Prostate gland (tissue), 2 donors: ENCODE data around the gene SLC14A1. TPM values are rescaled to one million over a fixed set of nuclear protein-coding genes. Genes with fewer than 3 reads are reported as not detected.

Source experiments
- DNase-seq: peaks from one replicate; pipeline ENCODE4 v3.0.0-alpha.2; 2019; ENCODE audit warnings: low spot score
- H3K27ac ChIP-seq, 2 donors: fragments of 200-600 bp; sonication (generic); 2 replicates each; pipeline ENCODE4 v1.5.1; 2017 to 2019
- H3K27me3 ChIP-seq: fragments of 200-600 bp; sonication (generic); replicated peaks from 2 replicates; pipeline ENCODE4 v1.5.1; 2019; ENCODE audit not compliant: insufficient read depth
- H3K36me3 ChIP-seq, 2 donors: fragments of 200-600 bp; sonication (generic); 1 replicate in 1 of 2; 2 replicates in 1 of 2; pipeline versions ENCODE4 v1.5.1 to v1.8.1; 2017 to 2019
- H3K4me1 ChIP-seq: fragments of 200-600 bp; sonication (generic); replicated peaks from 2 replicates; pipeline ENCODE4 v1.5.1; 2019
- H3K4me3 ChIP-seq, 2 donors: fragments of 200-600 bp; sonication (generic); 2 replicates each; pipeline ENCODE4 v1.5.1; 2017 to 2019
- H3K9me3 ChIP-seq: fragments of 200-600 bp; sonication (generic); 2 replicates; pipeline ENCODE4 v1.5.1; 2017
- CTCF ChIP-seq, 4 experiments: fragments of 200-600 bp in 2 of 4; fragments of 450-650 bp in 2 of 4; sonication (generic) in 2 of 4; IDR thresholded peaks; 1 replicate in 3 of 4; 2 replicates in 1 of 4; pipeline ENCODE4 v1.5.1; 2016 to 2019; ENCODE audit warnings: antibody characterized with exemption in 4 of 4, mild to moderate bottlenecking in 2 of 4, moderate library complexity in 2 of 4
- POLR2A ChIP-seq: fragments of 450-650 bp; IDR thresholded peaks from one replicate; pipeline ENCODE4 v1.6.1; 2016; ENCODE audit warnings: antibody characterized with exemption, mild to moderate bottlenecking
- POLR2AphosphoS5 ChIP-seq: sonication (generic); formaldehyde crosslinking; IDR thresholded peaks from one replicate; pipeline ENCODE4 v1.6.1; 2017; ENCODE audit warnings: antibody characterized with exemption
- WGBS: methylation state at CpG from one replicate; pipeline ENCODE4 v1.1.5; 2018; 5-methylcytosine and 5-hydroxymethylcytosine counted together
- intact Hi-C: fragments of 100-400 bp; cut with DNase I; formaldehyde crosslinking; loops from one replicate; pipeline ENCODE4 v1.14.2; 2022
- total RNA-seq, 2 donors: library from RNA; depleted of rRNA; stranded (reverse); fragments of >200 nt; gene quantifications; one replicate each; pipeline ENCODE4 v1.1.0, GENCODE V29; 2016

Gene SLC14A1
- total RNA-seq, 2 donors from 2014 or later, result 31.8 to 139 TPM

- 88% methylated on average over 3 of the region's 3 CpGs for WGBS
- Histone ChIP-seq H3K4me1 (no peaks in the 10 kb centered on the region), H3K9me3 (no peaks in the 10 kb centered on the region), H3K27ac (no peak overlapping the region), H3K36me3 (no peaks in the 10 kb centered on the region), H3K27me3 (no peaks in the 10 kb centered on the region), H3K4me3 (no peak overlapping the region)
- no peak for DNase-seq
- intact Hi-C loops, result no loop called here
- TF ChIP-seq CTCF (IDR thresholded peaks at IDR 0.05) (no peak), POLR2AphosphoS5 (no peak), POLR2A (no peak)
Measured at GRCh38 chr18:45739268-45739667, 15.3 kb downstream of the SLC14A1 start.

- Histone ChIP-seq H3K36me3 (no peaks in the 10 kb centered on the region), H3K27ac (no peak overlapping the region), H3K4me3 (no peak overlapping the region), H3K27me3 (no peaks in the 10 kb centered on the region), H3K4me1 (no peaks in the 10 kb centered on the region), H3K9me3 (no peaks in the 10 kb centered on the region)
- WGBS, result 74% methylated on average over 3 of the region's 3 CpGs
- DNase-seq, result no peak
- intact Hi-C loops, result no loop called here
- TF ChIP-seq CTCF (IDR thresholded peaks at IDR 0.05) (no peak), POLR2A (no peak), POLR2AphosphoS5 (no peak)
Measured at GRCh38 chr18:45739848-45740247, 15.9 kb downstream of the SLC14A1 start.

GRCh38 chr18:45741056-45741455, 17.1 kb downstream of the SLC14A1 start:
- H3K36me3 ChIP-seq, result no peaks in the 10 kb centered on the region
- H3K4me1 ChIP-seq, result peaks cover 8% of the 10 kb centered on the region
- TF ChIP-seq POLR2A, result no peak
- no peak for TF ChIP-seq POLR2AphosphoS5
- no peak for TF ChIP-seq CTCF (IDR thresholded peaks at IDR 0.05)
- no peak overlapping the region for H3K4me3 ChIP-seq
- intact Hi-C loops, result no loop called here
- 88% methylated on average over 3 of the region's 3 CpGs for WGBS
- no peak for DNase-seq
- H3K27me3 ChIP-seq, result no peaks in the 10 kb centered on the region
- no peak overlapping the region for H3K27ac ChIP-seq
- H3K9me3 ChIP-seq, result no peaks in the 10 kb centered on the region

GRCh38 chr18:45745817-45746461, 22.0 kb downstream of the SLC14A1 start:
- Histone ChIP-seq H3K4me3 (no peak overlapping the region), H3K36me3 (no peaks in the 10 kb centered on the region), H3K27me3 (no peaks in the 10 kb centered on the region), H3K4me1 (peaks cover 18% of the 10 kb centered on the region), H3K9me3 (no peaks in the 10 kb centered on the region), H3K27ac (peak overlapping the region; percentile 49 to 70)
- peak; percentile 62 for DNase-seq
- intact Hi-C loops, result no loop called here
- peak in 2 of 4 experiments; percentile 27 to 41 for TF ChIP-seq CTCF (IDR thresholded peaks at IDR 0.05)
- no peak for TF ChIP-seq POLR2A
- TF ChIP-seq POLR2AphosphoS5, result peak; percentile 87
- 58% methylated on average over 5 of the region's 5 CpGs for WGBS

GRCh38 chr18:45748501-45748900, 24.5 kb downstream of the SLC14A1 start:
- H3K27me3 ChIP-seq, result no peaks in the 10 kb centered on the region
- DNase-seq, result no peak
- intact Hi-C loops, result no loop called here
- H3K9me3 ChIP-seq, result no peaks in the 10 kb centered on the region
- 74% methylated on average over 2 of the region's 2 CpGs for WGBS
- H3K36me3 ChIP-seq, result no peaks in the 10 kb centered on the region
- TF ChIP-seq POLR2AphosphoS5, result no peak
- TF ChIP-seq POLR2A, result no peak
- TF ChIP-seq CTCF (IDR thresholded peaks at IDR 0.05), result no peak
- H3K4me1 ChIP-seq, result peaks cover 18% of the 10 kb centered on the region
- no peak overlapping the region for H3K27ac ChIP-seq
- H3K4me3 ChIP-seq, result no peak overlapping the region
